Ovary (tissue), 9 donors: ENCODE results near the gene NR1D1. TPM values are rescaled to one million over a fixed set of nuclear protein-coding genes. Genes with fewer than 3 reads are reported as not detected.

Experiments
- DNase-seq, 5 donors: peaks; one replicate each; pipeline ENCODE4 v3.0.0-alpha.2; 2019 to 2020
- H3K27ac ChIP-seq, 2 donors: fragments of 200-600 bp; one replicate each; pipeline versions ENCODE4 v1.5.1 to v1.8.0; 2019 to 2022
- H3K27me3 ChIP-seq: fragments of 200-600 bp; one replicate; pipeline ENCODE4 v1.8.0; 2022
- H3K36me3 ChIP-seq: fragments of 200-600 bp; sonication (generic); one replicate; pipeline ENCODE4 v1.5.1; 2019
- H3K4me1 ChIP-seq: one replicate; pipeline ENCODE4 v1.8.1; 2013; ENCODE audit warnings: mild to moderate bottlenecking, moderate library complexity; ENCODE audit not compliant: insufficient read depth
- H3K4me3 ChIP-seq: fragments of 200-600 bp; sonication (generic); one replicate; pipeline ENCODE4 v1.5.1; 2017
- H3K9me3 ChIP-seq, 2 donors: fragments of 200-600 bp in 1 of 2; sonication (generic) in 1 of 2; one replicate each; pipeline versions ENCODE4 v1.5.1 to v1.8.1; 2013 to 2019; ENCODE audit warnings: mild to moderate bottlenecking in 1 of 2, moderate library complexity in 1 of 2
- CTCF ChIP-seq, 3 donors: fragments of 450-650 bp in 2 of 3; fragments of 200-600 bp in 1 of 3; IDR thresholded peaks; one replicate each; pipeline versions ENCODE4 v1.5.1 to v1.8.0; 2016 to 2022; ENCODE audit warnings: antibody characterized with exemption in 3 of 3, mild to moderate bottlenecking in 1 of 3
- EP300 ChIP-seq: sonication (generic); formaldehyde crosslinking; IDR thresholded peaks from one replicate; pipeline ENCODE4 v1.6.1; 2017; ENCODE audit warnings: antibody characterized with exemption
- POLR2A ChIP-seq: fragments of 450-650 bp; IDR thresholded peaks from one replicate; pipeline ENCODE4 v1.6.1; 2017; ENCODE audit warnings: antibody characterized with exemption, mild to moderate bottlenecking, moderate library complexity
- WGBS, 3 donors: extraction: QIAGEN DNeasy Blood & Tissue Kit in 1 of 3; methylation state at CpG; one replicate each; pipeline versions ENCODE4 v1.1.5 to v1.1.7; 2013 to 2017; 5-methylcytosine and 5-hydroxymethylcytosine counted together
- intact Hi-C, 4 donors: fragments of 100-400 bp; cut with DNase I; formaldehyde crosslinking; loops; one replicate each; pipeline versions ENCODE4 v1.11.0 to v1.15.1; 2022 to 2023
- polyA plus RNA-seq, 2 donors: library from polyadenylated mRNA; stranded (reverse); fragments of 200-250 nt in 1 of 2; fragments of 350-450 nt in 1 of 2; fragmentation: Illumina TruSeq in 1 of 2; extraction: RNeasy Lipid Tissue Mini Kit (QIAGEN cat#74804) in 1 of 2; gene quantifications; one replicate each; pipeline ENCODE4 v1.2.3, GENCODE V29; 2013 to 2014
- total RNA-seq, 7 donors: library from RNA; depleted of rRNA in 2 of 7; stranded (reverse); fragments of >200 nt in 2 of 7; fragmentation: NEBNext Ultra II Directional in 3 of 7; extraction: Animal tissue kit (Norgen Biotek cat#: 25700) in 3 of 7; gene quantifications; one replicate each; pipeline versions ENCODE4 v1.1.0 to v1.2.4, GENCODE V29; 2016 to 2023
- donor health status: DM: no; HTN: no; CAD: no; lungs with moderate emphysema.
- donor health status: DM: no; HTN: no; CAD: no.
- donor health status: Bipolar disorder and iron deficiency.
- donor health status: DM: yes; HTN: yes; CAD: no.
- donor health status: DM: no; HTN: no; CAD: no.
- donor health status: DM: yes; HTN: yes; CAD: no.

The NR1D1 gene
- total and polyA plus RNA-seq, 9 donors = 10.7 to 73.8 (median 23.7) TPM

GRCh38 chr17:40105861-40106759 is 5.7 kb upstream of the NR1D1 start:
- H3K4me3 ChIP-seq = no peak overlapping the region
- H3K9me3 ChIP-seq = no peaks in the 10 kb centered on the region
- no peaks in the 10 kb centered on the region for H3K36me3 ChIP-seq
- intact Hi-C loops = loop anchor here in 2 of 4 donors (5.0 kb wide), 2 partner anchors 34 to 44 kb away; partner anchors contain the start of gene THRA (in 1 of the 2)
- peak overlapping the region; percentile 89 to 91 for H3K27ac ChIP-seq
- DNase-seq = peak in 2 of 5 donors; percentile 33 to 34
- WGBS, 3 donors = 72 to 73% (median 73%) methylated on average over 5 of the region's 5 CpGs
- H3K4me1 ChIP-seq = peaks cover 53% of the 10 kb centered on the region
- no peaks in the 10 kb centered on the region for H3K27me3 ChIP-seq
- TF ChIP-seq EP300 = no peak

GRCh38 chr17:40104594-40105486 is 4.5 kb upstream of the NR1D1 start:
- WGBS, 3 donors = 28 to 32% (median 32%) methylated on average over 3 of the region's 3 CpGs
- peak; percentile 41 to 60 (median 44) for DNase-seq
- intact Hi-C loops = loop anchor here in 2 of 4 donors (5.0 kb wide), 2 partner anchors 33 to 43 kb away; partner anchors contain the start of gene THRA (in 1 of the 2)
- peak overlapping the region; percentile 89 to 91 for H3K27ac ChIP-seq
- no peak for TF ChIP-seq EP300
- TF ChIP-seq POLR2A = no peak
- TF ChIP-seq CTCF (IDR thresholded peaks at IDR 0.05) = no peak
- no peaks in the 10 kb centered on the region for H3K9me3 ChIP-seq
- H3K36me3 ChIP-seq = no peaks in the 10 kb centered on the region
- no peak overlapping the region for H3K4me3 ChIP-seq
- peaks cover 51% of the 10 kb centered on the region for H3K4me1 ChIP-seq
- H3K27me3 ChIP-seq = no peaks in the 10 kb centered on the region

GRCh38 chr17:40103688-40104087 is 3.3 kb upstream of the NR1D1 start:
- Histone ChIP-seq H3K27me3 (no peaks in the 10 kb centered on the region), H3K27ac (peak overlapping the region; percentile 74 to 89), H3K4me1 (peaks cover 45% of the 10 kb centered on the region), H3K4me3 (no peak overlapping the region), H3K36me3 (no peaks in the 10 kb centered on the region), H3K9me3 (no peaks in the 10 kb centered on the region)
- no peak for TF ChIP-seq EP300
- no peak for TF ChIP-seq POLR2A
- WGBS, 3 donors = 13 to 17% (median 16%) methylated on average over 2 of the region's 2 CpGs
- intact Hi-C loops = no loop called here
- no peak for DNase-seq

DNA sequence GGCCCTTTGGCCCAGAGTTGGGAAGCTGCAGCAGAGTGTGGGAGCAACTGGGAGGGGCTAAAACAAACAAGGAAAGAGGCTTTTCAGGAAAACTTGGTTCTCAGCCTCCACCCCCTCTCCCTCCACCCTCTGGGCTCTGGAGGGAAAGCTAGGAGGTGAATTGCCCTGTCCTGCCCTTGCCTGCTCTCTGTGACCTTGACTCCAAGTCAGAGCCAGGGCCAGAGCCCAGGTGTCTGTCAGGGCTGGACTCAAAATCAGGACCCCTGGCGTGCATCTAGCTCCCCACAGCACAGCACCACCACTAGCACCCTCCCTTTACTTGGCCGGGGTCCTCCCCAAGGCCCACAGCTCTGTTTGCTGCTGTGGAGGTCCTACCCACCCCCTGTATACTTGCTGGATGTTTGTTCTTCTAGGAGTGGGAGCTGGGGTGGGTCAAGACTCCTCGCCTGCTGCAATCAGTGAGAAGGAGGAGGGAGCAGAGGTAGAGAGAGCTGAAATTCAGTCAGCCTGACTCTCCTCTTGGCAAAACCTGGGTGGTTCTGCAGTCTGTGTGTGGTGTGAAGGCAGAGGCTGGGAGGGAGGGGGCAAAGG is 2.8 kb upstream of the NR1D1 start:
- Histone ChIP-seq H3K36me3 (no peaks in the 10 kb centered on the region), H3K4me3 (no peak overlapping the region), H3K27me3 (no peaks in the 10 kb centered on the region), H3K27ac (peak overlapping the region; percentile 74 to 89), H3K9me3 (no peaks in the 10 kb centered on the region), H3K4me1 (peaks cover 45% of the 10 kb centered on the region)
- intact Hi-C loops = no loop called here
- TF ChIP-seq CTCF (IDR thresholded peaks at IDR 0.05) (no peak), POLR2A (peak; percentile 9)
- 9 to 19% (median 17%) methylated on average over 3 of the region's 3 CpGs for WGBS, 3 donors
- peak; percentile 48 to 61 (median 53) for DNase-seq
